HEK293 (cell line): ENCODE measurements around the gene SLC51A.
"Not testable (repeated sequence)": the region's sequence is repeated elsewhere in the genome, so short reads cannot be mapped to it uniquely, and the experiment has no call there.

Source experiments
- CTCF ChIA-PET: fragments of 350-600 bp; formaldehyde crosslinking; extraction: SDS; loops from one replicate; lab custom pipeline; 2021; ENCODE audit warnings: antibody characterized with exemption; lab: Yijun Ruan, JAX
- POLR2A ChIA-PET: fragments of 300-600 bp; formaldehyde crosslinking; extraction: SDS; loops from one replicate; lab custom pipeline; 2020; ENCODE audit warnings: antibody characterized with exemption, inconsistent platforms; lab: Yijun Ruan, JAX
- H3K27ac ChIP-seq: fragments of 200-500 bp; sonication (Bioruptor generic); 2 replicates; pipeline ENCODE4 v1.5.1; 2014; ENCODE audit warnings: low read depth, low read length, control low read depth, inconsistent platforms; ENCODE audit errors: extremely low read depth
- H3K36me3 ChIP-seq, 2 experiments: fragments of 200-500 bp in 1 of 2; sonication (Bioruptor generic) in 1 of 2; 1 replicate in 1 of 2; 2 replicates in 1 of 2; pipeline ENCODE4 v1.5.1; 2014 to 2017; ENCODE audit warnings: inconsistent platforms in 2 of 2, low read length in 2 of 2; ENCODE audit not compliant: control insufficient read depth in 2 of 2, insufficient read depth in 1 of 2
- H3K4me1 ChIP-seq: fragments of 200-500 bp; sonication (Bioruptor generic); 2 replicates; pipeline ENCODE4 v1.5.1; 2014; ENCODE audit warnings: mild to moderate bottlenecking, low read length, inconsistent platforms; ENCODE audit not compliant: control insufficient read depth, insufficient read depth
- H3K4me3 ChIP-seq: 2 replicates; pipeline ENCODE4 v1.5.1; 2011; ENCODE audit warnings: low read depth, mild to moderate bottlenecking, control low read depth, low read length, moderate library complexity
- H3K9me3 ChIP-seq: fragments of 200-500 bp; sonication (Bioruptor generic); 2 replicates; pipeline ENCODE4 v1.5.1; 2014; ENCODE audit warnings: low read depth, low read length, inconsistent platforms; ENCODE audit not compliant: control insufficient read depth, insufficient read depth
- GFI1B ChIP-seq: fragments of 450-650 bp; formaldehyde crosslinking; IDR thresholded peaks from 2 replicates; pipeline ENCODE4 v1.5.1; 2016; ENCODE audit warnings: missing biosample characterization, missing genetic modification characterization
- ZFHX2 ChIP-seq: fragments of 450-650 bp; formaldehyde crosslinking; conservative IDR thresholded peaks from 2 replicates; pipeline ENCODE4 v1.5.1; 2016; ENCODE audit warnings: missing biosample characterization, missing genetic modification characterization
- ZNF10 ChIP-seq: fragments of 450-650 bp; formaldehyde crosslinking; IDR thresholded peaks from 2 replicates; pipeline ENCODE4 v1.5.1; 2017; ENCODE audit warnings: missing biosample characterization, missing genetic modification characterization
- ZNF146 ChIP-seq: fragments of 450-650 bp; formaldehyde crosslinking; IDR thresholded peaks from 2 replicates; pipeline ENCODE4 v1.5.1; 2016; ENCODE audit warnings: missing biosample characterization, missing genetic modification characterization
- ZNF157 ChIP-seq: fragments of 450-650 bp; formaldehyde crosslinking; IDR thresholded peaks from 2 replicates; pipeline ENCODE4 v1.5.1; 2016; ENCODE audit warnings: missing biosample characterization, missing genetic modification characterization
- ZNF2 ChIP-seq: fragments of 450-650 bp; formaldehyde crosslinking; IDR thresholded peaks from 2 replicates; pipeline ENCODE4 v1.5.1; 2016; ENCODE audit warnings: missing biosample characterization, missing genetic modification characterization
- ZNF202 ChIP-seq: fragments of 450-650 bp; formaldehyde crosslinking; IDR thresholded peaks from 2 replicates; pipeline ENCODE4 v1.5.1; 2016; ENCODE audit warnings: missing biosample characterization, missing genetic modification characterization, borderline replicate concordance
- ZNF335 ChIP-seq: fragments of 450-650 bp; formaldehyde crosslinking; conservative IDR thresholded peaks from 2 replicates; pipeline ENCODE4 v1.5.1; 2016; ENCODE audit warnings: missing biosample characterization, missing genetic modification characterization
- ZNF362 ChIP-seq: fragments of 450-650 bp; formaldehyde crosslinking; IDR thresholded peaks from 2 replicates; pipeline ENCODE4 v1.5.1; 2016; ENCODE audit warnings: missing biosample characterization, missing genetic modification characterization
- ZNF394 ChIP-seq: fragments of 450-650 bp; formaldehyde crosslinking; IDR thresholded peaks from 2 replicates; pipeline ENCODE4 v1.5.1; 2016; ENCODE audit warnings: missing biosample characterization, missing genetic modification characterization, mild to moderate bottlenecking, moderate library complexity, borderline replicate concordance
- ZNF423 ChIP-seq: fragments of 450-650 bp; formaldehyde crosslinking; IDR thresholded peaks from 2 replicates; pipeline ENCODE4 v1.5.1; 2016; ENCODE audit warnings: missing biosample characterization, missing genetic modification characterization
- ZNF426 ChIP-seq: fragments of 450-650 bp; formaldehyde crosslinking; IDR thresholded peaks from 2 replicates; pipeline ENCODE4 v1.5.1; 2017; ENCODE audit warnings: missing biosample characterization, missing genetic modification characterization, mild to moderate bottlenecking, inconsistent platforms, moderate library complexity
- ZNF521 ChIP-seq: fragments of 450-650 bp; formaldehyde crosslinking; IDR thresholded peaks from 2 replicates; pipeline ENCODE4 v1.5.1; 2017; ENCODE audit warnings: missing biosample characterization, mild to moderate bottlenecking, missing genetic modification characterization
- ZNF549 ChIP-seq: fragments of 450-650 bp; IDR thresholded peaks from 2 replicates; pipeline ENCODE4 v1.5.1; 2018; ENCODE audit warnings: missing biosample characterization, missing genetic modification characterization, mild to moderate bottlenecking, inconsistent platforms, moderate library complexity
- ZNF585B ChIP-seq: fragments of 450-650 bp; formaldehyde crosslinking; IDR thresholded peaks from 2 replicates; pipeline ENCODE4 v1.5.1; 2016; ENCODE audit warnings: missing biosample characterization, missing genetic modification characterization
- ZNF660 ChIP-seq: fragments of 450-650 bp; IDR thresholded peaks from 2 replicates; pipeline ENCODE4 v1.5.1; 2018; ENCODE audit warnings: missing biosample characterization, mild to moderate bottlenecking, missing genetic modification characterization
- ZNF664 ChIP-seq: fragments of 450-650 bp; formaldehyde crosslinking; IDR thresholded peaks from 2 replicates; pipeline ENCODE4 v1.5.1; 2016; ENCODE audit warnings: missing biosample characterization, missing genetic modification characterization
- ZNF830 ChIP-seq: fragments of 450-650 bp; IDR thresholded peaks from 2 replicates; pipeline ENCODE4 v1.5.0; 2018; ENCODE audit warnings: missing biosample characterization, missing genetic modification characterization, low read depth, mild to moderate bottlenecking, moderate library complexity
- ZNF843 ChIP-seq: fragments of 450-650 bp; formaldehyde crosslinking; IDR thresholded peaks from 2 replicates; pipeline ENCODE4 v1.5.1; 2016; ENCODE audit warnings: missing biosample characterization, missing genetic modification characterization
- TF ChIP-seq, protein P1 (sequence below): fragments of 450-650 bp; formaldehyde crosslinking; IDR thresholded peaks from 2 replicates; pipeline ENCODE4 v1.5.1; 2016; ENCODE audit warnings: missing biosample characterization, missing genetic modification characterization
- TF ChIP-seq, protein P2 (sequence below): fragments of 450-650 bp; formaldehyde crosslinking; IDR thresholded peaks from 2 replicates; pipeline ENCODE4 v1.5.1; 2017; ENCODE audit warnings: missing biosample characterization, missing genetic modification characterization

SLC51A gene

DNA sequence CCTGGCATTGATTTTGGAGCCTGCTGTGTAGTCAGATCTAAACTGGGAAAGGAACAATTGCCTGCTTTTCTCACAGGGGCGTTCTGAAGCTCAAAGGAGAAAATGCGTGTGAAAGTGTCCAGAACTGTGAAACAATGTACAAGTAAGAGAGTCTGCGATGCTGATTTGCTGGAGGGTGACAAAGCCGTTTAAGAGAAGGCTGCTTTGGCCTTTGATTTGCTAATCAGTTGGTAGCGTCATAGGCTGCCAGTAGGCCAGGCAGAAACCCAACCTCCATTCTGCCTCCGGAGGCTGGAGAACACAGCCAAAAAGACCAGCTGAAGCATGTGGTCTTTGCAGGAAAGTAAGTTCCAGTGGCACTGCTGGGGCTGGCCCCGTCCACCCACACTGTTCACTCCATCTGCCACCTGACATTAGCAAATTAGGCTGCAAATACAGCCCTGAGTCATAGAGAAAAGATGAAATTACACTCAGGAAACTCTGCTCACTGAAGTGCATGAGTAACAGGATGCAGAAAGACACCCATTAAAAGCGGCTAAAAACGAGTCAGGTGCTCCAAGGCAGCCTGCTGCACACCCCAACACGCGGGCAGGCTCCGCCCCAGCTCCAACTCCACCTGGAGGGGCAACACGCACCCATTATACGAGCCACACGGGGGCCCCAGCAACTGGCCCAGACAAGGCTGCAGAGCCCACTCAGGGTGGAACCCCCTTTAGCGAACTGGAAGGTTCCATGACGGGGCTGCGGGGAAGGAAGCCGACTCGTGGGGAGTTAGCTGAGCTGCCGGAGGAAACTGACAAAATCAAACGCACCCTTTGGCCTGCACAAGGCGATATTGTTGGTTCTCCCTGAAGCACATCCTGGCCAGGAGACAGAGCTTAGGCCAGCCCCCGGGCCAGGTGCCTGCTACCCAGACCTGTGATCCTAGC, 36.7 kb upstream of the SLC51A start:
- no peak overlapping the region for H3K4me3 ChIP-seq
- POLR2A ChIA-PET = no interaction called here

GRCh38 chr3:196180346-196180745, 36.0 kb upstream of the SLC51A start:
- H3K4me3 ChIP-seq = no peak overlapping the region
- ChIA-PET POLR2A (no interaction called here), CTCF (interaction anchor here (0.6 kb wide), 1 partner anchor 107 kb away, joined by 4 read pairs; no protein-coding TSS in a partner anchor)
- H3K4me1 ChIP-seq = no peaks in the 10 kb centered on the region
- H3K27ac ChIP-seq = no peak overlapping the region
- TF ChIP-seq ZNF830 (tag by site-specific recombination) (no peak), ZNF423 (tag by site-specific recombination) (no peak), ZNF660 (no peak), ZNF2 (tag by site-specific recombination) (no peak), ZNF585B (no peak), ZNF10 (tag by site-specific recombination) (no peak), ZNF843 (tag by site-specific recombination) (no peak), ZNF664 (tag by site-specific recombination) (no peak), ZNF202 (tag by site-specific recombination) (no peak), ZNF146 (tag by site-specific recombination) (no peak), ZNF426 (tag by site-specific recombination) (no peak), ZNF521 (tag by site-specific recombination) (no peak), ZNF362 (tag by site-specific recombination) (no peak), ZNF549 (tag by site-specific recombination) (no peak), GFI1B (tag by site-specific recombination) (no peak)
- TF ChIP-seq, protein P1, sequence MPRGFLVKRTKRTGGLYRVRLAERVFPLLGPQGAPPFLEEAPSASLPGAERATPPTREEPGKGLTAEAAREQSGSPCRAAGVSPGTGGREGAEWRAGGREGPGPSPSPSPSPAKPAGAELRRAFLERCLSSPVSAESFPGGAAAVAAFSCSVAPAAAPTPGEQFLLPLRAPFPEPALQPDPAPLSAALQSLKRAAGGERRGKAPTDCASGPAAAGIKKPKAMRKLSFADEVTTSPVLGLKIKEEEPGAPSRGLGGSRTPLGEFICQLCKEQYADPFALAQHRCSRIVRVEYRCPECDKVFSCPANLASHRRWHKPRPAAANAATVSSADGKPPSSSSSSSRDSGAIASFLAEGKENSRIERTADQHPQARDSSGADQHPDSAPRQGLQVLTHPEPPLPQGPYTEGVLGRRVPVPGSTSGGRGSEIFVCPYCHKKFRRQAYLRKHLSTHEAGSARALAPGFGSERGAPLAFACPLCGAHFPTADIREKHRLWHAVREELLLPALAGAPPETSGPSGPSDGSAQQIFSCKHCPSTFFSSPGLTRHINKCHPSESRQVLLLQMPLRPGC (tag by site-specific recombination) = no peak
- H3K9me3 ChIP-seq = no peaks in the 10 kb centered on the region
- no peaks in the 10 kb centered on the region for H3K36me3 ChIP-seq

More for the DNA sequence above, 36.7 kb upstream of the SLC51A start:
- Histone ChIP-seq H3K27ac (no peak overlapping the region), H3K9me3 (no peaks in the 10 kb centered on the region), H3K36me3 (no peaks in the 10 kb centered on the region), H3K4me1 (no peaks in the 10 kb centered on the region)
- CTCF ChIA-PET = interaction anchor here (0.6 to 1.3 kb wide), 3 partner anchors 106 to 429 kb away, joined by 3 to 4 read pairs (median 3); no protein-coding TSS in a partner anchor
- TF ChIP-seq ZNF157 (tag by site-specific recombination) (no peak), ZFHX2 (tag by site-specific recombination) (peak; percentile 59)

- no peaks in the 10 kb centered on the region for H3K36me3 ChIP-seq
- no peak overlapping the region for H3K4me3 ChIP-seq
- no peak overlapping the region for H3K27ac ChIP-seq
- CTCF ChIA-PET = interaction anchor here (0.5 to 0.7 kb wide), 2 partner anchors 109 to 503 kb away, joined by 3 to 4 read pairs; no protein-coding TSS in a partner anchor
- no peaks in the 10 kb centered on the region for H3K4me1 ChIP-seq
- TF ChIP-seq ZNF335 (tag by site-specific recombination) (no peak), ZNF394 (tag by site-specific recombination) (no peak)
- TF ChIP-seq, protein P2, sequence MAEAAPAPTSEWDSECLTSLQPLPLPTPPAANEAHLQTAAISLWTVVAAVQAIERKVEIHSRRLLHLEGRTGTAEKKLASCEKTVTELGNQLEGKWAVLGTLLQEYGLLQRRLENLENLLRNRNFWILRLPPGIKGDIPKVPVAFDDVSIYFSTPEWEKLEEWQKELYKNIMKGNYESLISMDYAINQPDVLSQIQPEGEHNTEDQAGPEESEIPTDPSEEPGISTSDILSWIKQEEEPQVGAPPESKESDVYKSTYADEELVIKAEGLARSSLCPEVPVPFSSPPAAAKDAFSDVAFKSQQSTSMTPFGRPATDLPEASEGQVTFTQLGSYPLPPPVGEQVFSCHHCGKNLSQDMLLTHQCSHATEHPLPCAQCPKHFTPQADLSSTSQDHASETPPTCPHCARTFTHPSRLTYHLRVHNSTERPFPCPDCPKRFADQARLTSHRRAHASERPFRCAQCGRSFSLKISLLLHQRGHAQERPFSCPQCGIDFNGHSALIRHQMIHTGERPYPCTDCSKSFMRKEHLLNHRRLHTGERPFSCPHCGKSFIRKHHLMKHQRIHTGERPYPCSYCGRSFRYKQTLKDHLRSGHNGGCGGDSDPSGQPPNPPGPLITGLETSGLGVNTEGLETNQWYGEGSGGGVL (tag by site-specific recombination) = no peak
- POLR2A ChIA-PET = no interaction called here
- no peaks in the 10 kb centered on the region for H3K9me3 ChIP-seq
Observed at GRCh38 chr3:196181127-196181546, 35.2 kb upstream of the SLC51A start.

- CTCF ChIA-PET = interaction anchor here (0.8 kb wide), 1 partner anchor 111 kb away, joined by 3 read pairs; no protein-coding TSS in a partner anchor
- H3K36me3 ChIP-seq, H3K27ac ChIP-seq, H3K9me3 ChIP-seq, POLR2A ChIA-PET, H3K4me3 ChIP-seq, H3K4me1 ChIP-seq: not testable (repeated sequence)
Observed at GRCh38 chr3:196184169-196184432, 32.2 kb upstream of the SLC51A start.
